Glomerular visceral epithelial cell (primary cell): ENCODE results near the gene GNPDA1.

Source experiments
- DNase-seq: peaks from one replicate; pipeline ENCODE4 v3.0.0-alpha.2; 2016; ENCODE audit errors: extremely low spot score

Gene GNPDA1

GRCh38 chr5:142023836-142024235 is 11.0 kb upstream of the GNPDA1 start:
- no peak for DNase-seq

GRCh38 chr5:142020122-142020659 is 7.4 kb upstream of the GNPDA1 start:
- no peak for DNase-seq

GRCh38 chr5:142017832-142018427 is 5.1 kb upstream of the GNPDA1 start:
- peak; percentile 72 for DNase-seq

- DNase-seq: no peak
Observed at GRCh38 chr5:142016556-142016955, 3.7 kb upstream of the GNPDA1 start.

GRCh38 chr5:142015781-142016533 is 3.1 kb upstream of the GNPDA1 start:
- peak; percentile 70 for DNase-seq

- DNase-seq: peak; percentile 70
Observed at GRCh38 chr5:142014911-142015584, 2.2 kb upstream of the GNPDA1 start.

- peak; percentile 78 for DNase-seq
Observed at GRCh38 chr5:142013734-142014521, 1.1 kb upstream of the GNPDA1 start.

- no peak for DNase-seq
Observed at GRCh38 chr5:142012186-142012785, 541 bp downstream of the GNPDA1 start.

- DNase-seq: no peak
Observed at GRCh38 chr5:142011572-142012185, 1.1 kb downstream of the GNPDA1 start.

- no peak for DNase-seq
Observed at GRCh38 chr5:142009886-142010285, 2.9 kb downstream of the GNPDA1 start.

GRCh38 chr5:142008813-142009212 is 4.0 kb downstream of the GNPDA1 start:
- DNase-seq: no peak

- DNase-seq: no peak
Observed at GRCh38 chr5:142007237-142007544, 5.6 kb downstream of the GNPDA1 start.

- DNase-seq: no peak
Observed at GRCh38 chr5:142006363-142007236, 6.2 kb downstream of the GNPDA1 start.

- no peak for DNase-seq
Observed at GRCh38 chr5:142003266-142003800, 9.5 kb downstream of the GNPDA1 start.

- no peak for DNase-seq
Observed at GRCh38 chr5:142000704-142001484, 11.9 kb downstream of the GNPDA1 start.

GRCh38 chr5:142000173-142000572 is 12.7 kb downstream of the GNPDA1 start:
- DNase-seq: no peak

- no peak for DNase-seq
Observed at GRCh38 chr5:141997358-141997960, 15.4 kb downstream of the GNPDA1 start.

GRCh38 chr5:141995656-141996055 is 17.2 kb downstream of the GNPDA1 start:
- DNase-seq: no peak
